22Rv1 (cell line): ENCODE measurements around the gene CDH2.

Experiments used
- H3K27ac ChIP-seq: fragments of 450-650 bp; 2 replicates; pipeline ENCODE4 v1.5.1; 2017
- CTCF ChIP-seq: fragments of 450-650 bp; IDR thresholded peaks from 2 replicates; pipeline ENCODE4 v1.5.1; 2017; ENCODE audit warnings: mild to moderate bottlenecking
- ZFX ChIP-seq: fragments of 450-650 bp; IDR thresholded peaks from 2 replicates; pipeline ENCODE4 v1.6.1; 2017; ENCODE audit warnings: antibody characterized with exemption, borderline replicate concordance

The CDH2 gene

GRCh38 chr18:27983780-27984179 lies 193.2 kb downstream of the CDH2 start:
- TF ChIP-seq CTCF (no peak), ZFX (no peak)
- H3K27ac ChIP-seq: no peak overlapping the region

GRCh38 chr18:27976806-27977408 lies 200.0 kb downstream of the CDH2 start:
- H3K27ac ChIP-seq: no peak overlapping the region
- no peak for TF ChIP-seq ZFX
- no peak for TF ChIP-seq CTCF

- no peak overlapping the region for H3K27ac ChIP-seq
- no peak for TF ChIP-seq CTCF
- TF ChIP-seq ZFX: no peak
These were observed 206.6 kb downstream of the CDH2 start for GRCh38 chr18:27970321-27970720.

GRCh38 chr18:27969206-27969605 lies 207.7 kb downstream of the CDH2 start:
- TF ChIP-seq CTCF (no peak), ZFX (no peak)

GRCh38 chr18:27967913-27968824 lies 208.8 kb downstream of the CDH2 start:
- TF ChIP-seq CTCF (no peak), ZFX (no peak)
- no peak overlapping the region for H3K27ac ChIP-seq

More at GRCh38 chr18:27969206-27969605, 207.7 kb downstream of the CDH2 start:
- H3K27ac ChIP-seq: no peak overlapping the region

GRCh38 chr18:27966881-27967280 lies 210.0 kb downstream of the CDH2 start:
- TF ChIP-seq CTCF (no peak), ZFX (no peak)
- H3K27ac ChIP-seq: no peak overlapping the region

- H3K27ac ChIP-seq: no peak overlapping the region
- TF ChIP-seq ZFX (no peak), CTCF (no peak)
These were observed 212.1 kb downstream of the CDH2 start for GRCh38 chr18:27964811-27965210.
